Epithelial cell of esophagus (primary cell): Measurements from ENCODE around the gene EEF1G.

ENCODE experiments used
- DNase-seq: peaks from one replicate; pipeline ENCODE4 v3.0.0; 2010; ENCODE audit warnings: low read depth
- H3K4me3 ChIP-seq: 2 replicates; pipeline ENCODE4 v1.5.1; 2011; ENCODE audit warnings: mild to moderate bottlenecking, low read length, control low read depth
- CTCF ChIP-seq: IDR thresholded peaks from 2 replicates; pipeline ENCODE4 v1.5.1; 2011; ENCODE audit warnings: low read depth, mild to moderate bottlenecking, low read length, control low read depth, inconsistent platforms; ENCODE audit not compliant: insufficient read depth; ENCODE audit errors: missing control alignments

EEF1G gene

GRCh38 chr11:62539238-62539925, 34.3 kb downstream of the EEF1G start:
- DNase-seq, result peak; percentile 89
- peak overlapping the region; percentile 40 for H3K4me3 ChIP-seq
- TF ChIP-seq CTCF, result no peak

- DNase-seq, result no peak
- TF ChIP-seq CTCF, result no peak
- H3K4me3 ChIP-seq, result peak overlapping the region; percentile 40
These were observed 35.0 kb downstream of the EEF1G start for GRCh38 chr11:62538470-62539237.

GRCh38 chr11:62536301-62536957, 37.3 kb downstream of the EEF1G start:
- TF ChIP-seq CTCF, result no peak
- no peak overlapping the region for H3K4me3 ChIP-seq

GRCh38 chr11:62535802-62536201, 37.9 kb downstream of the EEF1G start:
- no peak for DNase-seq
- no peak for TF ChIP-seq CTCF
- no peak overlapping the region for H3K4me3 ChIP-seq

More at GRCh38 chr11:62536301-62536957, 37.3 kb downstream of the EEF1G start:
- no peak for DNase-seq

- TF ChIP-seq CTCF, result no peak
- no peak for DNase-seq
- no peak overlapping the region for H3K4me3 ChIP-seq
These were observed 38.7 kb downstream of the EEF1G start for GRCh38 chr11:62534779-62535545.

GRCh38 chr11:62532096-62532495, 41.6 kb downstream of the EEF1G start:
- DNase-seq, result no peak
- no peak for TF ChIP-seq CTCF
- H3K4me3 ChIP-seq, result no peak overlapping the region
